ENCODE data around the gene RBMS1.

RBMS1 gene

GRCh38 chr2:160430001-160430344 is 63.6 kb downstream of the RBMS1 start:
- Histone ChIP-seq H3K36me3 (ENCODE audit: insufficient read depth) (no peaks in the 10 kb centered on the region), H4K20me1 (ENCODE audit: insufficient read depth) (no peaks in the 10 kb centered on the region), H3K27me3 (ENCODE audit: insufficient read depth, low read depth) (no peaks in the 10 kb centered on the region), H2AFZ (ENCODE audit: low read depth) (no peak overlapping the region), H3K9ac (no peak overlapping the region), H3K27ac (no peak overlapping the region), H3K4me3 (IDR thresholded peaks at IDR 0.05; ENCODE audit: insufficient read depth, low read depth, low read length) (no peak overlapping the region), H3K4me2 (no peak overlapping the region), H3K4me1 (ENCODE audit: low read depth, poor library complexity, severe bottlenecking) (peaks cover 46% of the 10 kb centered on the region), H3K79me2 (ENCODE audit: insufficient read depth, low read depth) (no peaks in the 10 kb centered on the region)
- no peak for TF ChIP-seq CTCF (conservative IDR thresholded peaks at IDR 0.05; ENCODE audit: low read depth, low read length)

GRCh38 chr2:160429248-160430000 is 64.2 kb downstream of the RBMS1 start:
- Histone ChIP-seq H3K4me3 (IDR thresholded peaks at IDR 0.05; ENCODE audit: insufficient read depth, low read depth, low read length) (no peak overlapping the region), H3K27ac (no peak overlapping the region), H3K4me1 (ENCODE audit: low read depth, poor library complexity, severe bottlenecking) (peaks cover 46% of the 10 kb centered on the region), H2AFZ (ENCODE audit: low read depth) (peak overlapping the region; percentile 11), H3K27me3 (ENCODE audit: insufficient read depth, low read depth) (no peaks in the 10 kb centered on the region), H4K20me1 (ENCODE audit: insufficient read depth) (no peaks in the 10 kb centered on the region), H3K79me2 (ENCODE audit: insufficient read depth, low read depth) (no peaks in the 10 kb centered on the region), H3K36me3 (ENCODE audit: insufficient read depth) (no peaks in the 10 kb centered on the region), H3K4me2 (peak overlapping the region; percentile 59; the same call in 1 of the 2 replicates), H3K9ac (no peak overlapping the region)
- peak; percentile 80 for TF ChIP-seq CTCF (conservative IDR thresholded peaks at IDR 0.05; ENCODE audit: low read depth, low read length)

GRCh38 chr2:160428405-160428763 is 65.2 kb downstream of the RBMS1 start:
- peak overlapping the region; percentile 59 for H3K4me2 ChIP-seq
- H3K36me3 ChIP-seq (ENCODE audit: insufficient read depth) = no peaks in the 10 kb centered on the region
- H2AFZ ChIP-seq (ENCODE audit: low read depth) = peak overlapping the region; percentile 8; the same call in 1 of the 2 replicates
- peak overlapping the region; percentile 4; the same call in 1 of the 2 replicates for H3K9ac ChIP-seq
- H3K79me2 ChIP-seq (ENCODE audit: insufficient read depth, low read depth) = no peaks in the 10 kb centered on the region
- no peak for TF ChIP-seq CTCF (conservative IDR thresholded peaks at IDR 0.05; ENCODE audit: low read depth, low read length)
- H3K27ac ChIP-seq = peak overlapping the region; percentile 59
- peaks cover 46% of the 10 kb centered on the region for H3K4me1 ChIP-seq (ENCODE audit: low read depth, poor library complexity, severe bottlenecking)
- H3K27me3 ChIP-seq (ENCODE audit: insufficient read depth, low read depth) = no peaks in the 10 kb centered on the region
- H3K4me3 ChIP-seq (IDR thresholded peaks at IDR 0.05; ENCODE audit: insufficient read depth, low read depth, low read length) = peak overlapping the region; percentile 62
- no peaks in the 10 kb centered on the region for H4K20me1 ChIP-seq (ENCODE audit: insufficient read depth)

- peak overlapping the region; percentile 4; the same call in 1 of the 2 replicates for H3K9ac ChIP-seq
- peaks cover 48% of the 10 kb centered on the region for H3K4me1 ChIP-seq (ENCODE audit: low read depth, poor library complexity, severe bottlenecking)
- no peaks in the 10 kb centered on the region for H3K36me3 ChIP-seq (ENCODE audit: insufficient read depth)
- peak overlapping the region; percentile 59 for H3K4me2 ChIP-seq
- peak overlapping the region; percentile 59 for H3K27ac ChIP-seq
- H3K27me3 ChIP-seq (ENCODE audit: insufficient read depth, low read depth) = no peaks in the 10 kb centered on the region
- 0 out of 2 replicates have a peak, but pooled peaks have one; percentile 22 for TF ChIP-seq CTCF (conservative IDR thresholded peaks at IDR 0.05; ENCODE audit: low read depth, low read length)
- H2AFZ ChIP-seq (ENCODE audit: low read depth) = peak overlapping the region; percentile 8; the same call in 1 of the 2 replicates
- no peaks in the 10 kb centered on the region for H4K20me1 ChIP-seq (ENCODE audit: insufficient read depth)
- peak overlapping the region; percentile 62 for H3K4me3 ChIP-seq (IDR thresholded peaks at IDR 0.05; ENCODE audit: insufficient read depth, low read depth, low read length)
- H3K79me2 ChIP-seq (ENCODE audit: insufficient read depth, low read depth) = no peaks in the 10 kb centered on the region
Observed at GRCh38 chr2:160427629-160428404, 65.8 kb downstream of the RBMS1 start.
